ENCODE results near the gene TCF23.

Gene TCF23

GRCh38 chr2:27155069-27155520 lies 6.3 kb downstream of the TCF23 start:
- no peak overlapping the region for H3K4me3 ChIP-seq (replicated peaks; ENCODE audit: low read depth, low read length)
- no peak for DNase-seq (ENCODE audit: extremely low read depth, low read depth)
- no peak for TF ChIP-seq CTCF (IDR thresholded peaks at IDR 0.05; ENCODE audit: low read depth, low read length, missing control alignments)

GRCh38 chr2:27158468-27158867 lies 9.7 kb downstream of the TCF23 start:
- DNase-seq (ENCODE audit: extremely low read depth, low read depth) = no peak
- TF ChIP-seq CTCF (IDR thresholded peaks at IDR 0.05; ENCODE audit: low read depth, low read length, missing control alignments) = no peak
- H3K4me3 ChIP-seq (replicated peaks; ENCODE audit: low read depth, low read length) = no peak overlapping the region

- TF ChIP-seq CTCF (IDR thresholded peaks at IDR 0.05; ENCODE audit: low read depth, low read length, missing control alignments) = no peak
- DNase-seq (ENCODE audit: extremely low read depth, low read depth) = no peak
Measured at GRCh38 chr2:27159271-27159670, 10.5 kb downstream of the TCF23 start.

GRCh38 chr2:27160191-27160590 lies 11.4 kb downstream of the TCF23 start:
- no peak for DNase-seq (ENCODE audit: extremely low read depth, low read depth)
- no peak for TF ChIP-seq CTCF (IDR thresholded peaks at IDR 0.05; ENCODE audit: low read depth, low read length, missing control alignments)
- H3K4me3 ChIP-seq (replicated peaks; ENCODE audit: low read depth, low read length) = no peak overlapping the region

More at GRCh38 chr2:27159271-27159670, 10.5 kb downstream of the TCF23 start:
- H3K4me3 ChIP-seq (replicated peaks; ENCODE audit: low read depth, low read length) = no peak overlapping the region

- no peak overlapping the region for H3K4me3 ChIP-seq (replicated peaks; ENCODE audit: low read depth, low read length)
- no peak for TF ChIP-seq CTCF (IDR thresholded peaks at IDR 0.05; ENCODE audit: low read depth, low read length, missing control alignments)
- DNase-seq (ENCODE audit: extremely low read depth, low read depth) = no peak
Measured at GRCh38 chr2:27162151-27163121, 13.6 kb downstream of the TCF23 start.

GRCh38 chr2:27164960-27165763 lies 16.4 kb downstream of the TCF23 start:
- no peak overlapping the region for H3K4me3 ChIP-seq (replicated peaks; ENCODE audit: low read depth, low read length)

More at GRCh38 chr2:27164960-27165763, 16.4 kb downstream of the TCF23 start:
- no peak for DNase-seq (ENCODE audit: extremely low read depth, low read depth)
- no peak for TF ChIP-seq CTCF (IDR thresholded peaks at IDR 0.05; ENCODE audit: low read depth, low read length, missing control alignments)

All from HFF-Myc (cell line).